ENCODE results near the gene MEF2C. TPM values are rescaled to one million over a fixed set of nuclear protein-coding genes. Genes with fewer than 3 reads are reported as not detected.
"Not testable (repeated sequence)": the region's sequence is repeated elsewhere in the genome, so short reads cannot be mapped to it uniquely, and the experiment has no call there.

Gene MEF2C
- total RNA-seq, 2 experiments from 2014 or later, result 0.13 to 0.53 TPM

- Mint-ChIP-seq H3K27me3 (ENCODE audit: low read depth) (peaks cover 20% of the 10 kb centered on the region), H3K9me3 (ENCODE audit: insufficient read depth) (no peaks in the 10 kb centered on the region), H3K4me3 (no peak overlapping the region), H3K27ac (no peak overlapping the region), H3K4me1 (ENCODE audit: low read depth) (no peaks in the 10 kb centered on the region), H3K36me3 (ENCODE audit: low read depth) (no peaks in the 10 kb centered on the region)
- DNase-seq (no peak), ATAC-seq (no peak)
- ChIA-PET CTCF (no interaction called here), POLR2A (no interaction called here)
Measured at GRCh38 chr5:88872971-88873370, 10.0 kb downstream of the MEF2C start.

- no peak for DNase-seq
- Mint-ChIP-seq H3K27ac (no peak overlapping the region), H3K9me3 (ENCODE audit: insufficient read depth) (no peaks in the 10 kb centered on the region), H3K36me3 (ENCODE audit: low read depth) (no peaks in the 10 kb centered on the region), H3K27me3 (ENCODE audit: low read depth) (peaks cover 12% of the 10 kb centered on the region), H3K4me3 (no peak overlapping the region), H3K4me1 (ENCODE audit: low read depth) (no peaks in the 10 kb centered on the region)
- POLR2A ChIA-PET, result no interaction called here
- CTCF ChIA-PET, result no interaction called here
- ATAC-seq, result no peak
Measured at GRCh38 chr5:88870285-88870684, 12.7 kb downstream of the MEF2C start.

GRCh38 chr5:88868468-88869068 is 14.4 kb downstream of the MEF2C start:
- ChIA-PET CTCF (no interaction called here), POLR2A (no interaction called here)
- H3K27me3 Mint-ChIP-seq (ENCODE audit: low read depth), result peaks cover 11% of the 10 kb centered on the region
- H3K4me3 Mint-ChIP-seq, result no peak overlapping the region
- H3K27ac Mint-ChIP-seq, result no peak overlapping the region
- ATAC-seq (no peak), DNase-seq (no peak)
- H3K4me1 Mint-ChIP-seq (ENCODE audit: low read depth), result no peaks in the 10 kb centered on the region
- no peaks in the 10 kb centered on the region for H3K9me3 Mint-ChIP-seq (ENCODE audit: insufficient read depth)
- H3K36me3 Mint-ChIP-seq (ENCODE audit: low read depth), result no peaks in the 10 kb centered on the region

DNA sequence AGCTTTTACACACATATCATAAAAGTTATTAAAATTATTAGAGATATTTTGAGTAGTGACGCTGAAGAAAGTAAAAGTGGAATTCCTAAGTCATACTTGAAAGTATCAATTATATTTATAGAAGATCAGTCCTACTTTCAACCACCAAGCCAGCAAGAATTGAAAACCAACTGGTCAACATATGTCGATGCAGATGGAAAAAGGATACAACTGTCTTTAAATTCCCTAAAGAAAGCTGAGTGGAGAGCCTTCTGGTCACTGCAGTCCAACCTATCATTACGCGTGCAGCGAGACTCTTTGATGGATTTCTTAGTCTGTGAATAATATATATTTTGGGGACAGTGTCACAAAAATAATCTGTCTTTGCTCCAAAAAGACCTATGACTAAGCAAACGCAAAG is 15.3 kb downstream of the MEF2C start:
- ChIA-PET CTCF (no interaction called here), POLR2A (no interaction called here)
- Mint-ChIP-seq H3K4me1 (ENCODE audit: low read depth) (no peaks in the 10 kb centered on the region), H3K27ac (no peak overlapping the region), H3K36me3 (ENCODE audit: low read depth) (no peaks in the 10 kb centered on the region), H3K9me3 (ENCODE audit: insufficient read depth) (no peaks in the 10 kb centered on the region), H3K27me3 (ENCODE audit: low read depth) (peaks cover 4% of the 10 kb centered on the region), H3K4me3 (no peak overlapping the region)
- ATAC-seq (no peak), DNase-seq (no peak)

GRCh38 chr5:88863523-88863922 is 19.5 kb downstream of the MEF2C start:
- ChIA-PET CTCF (no interaction called here), POLR2A (no interaction called here)
- H3K4me3 Mint-ChIP-seq, result no peak overlapping the region
- no peaks in the 10 kb centered on the region for H3K27me3 Mint-ChIP-seq (ENCODE audit: low read depth)
- no peaks in the 10 kb centered on the region for H3K4me1 Mint-ChIP-seq (ENCODE audit: low read depth)
- H3K36me3 Mint-ChIP-seq (ENCODE audit: low read depth), result no peaks in the 10 kb centered on the region
- H3K9me3 Mint-ChIP-seq (ENCODE audit: insufficient read depth), result no peaks in the 10 kb centered on the region
- ATAC-seq (no peak), DNase-seq (no peak)
- no peak overlapping the region for H3K27ac Mint-ChIP-seq

DNA sequence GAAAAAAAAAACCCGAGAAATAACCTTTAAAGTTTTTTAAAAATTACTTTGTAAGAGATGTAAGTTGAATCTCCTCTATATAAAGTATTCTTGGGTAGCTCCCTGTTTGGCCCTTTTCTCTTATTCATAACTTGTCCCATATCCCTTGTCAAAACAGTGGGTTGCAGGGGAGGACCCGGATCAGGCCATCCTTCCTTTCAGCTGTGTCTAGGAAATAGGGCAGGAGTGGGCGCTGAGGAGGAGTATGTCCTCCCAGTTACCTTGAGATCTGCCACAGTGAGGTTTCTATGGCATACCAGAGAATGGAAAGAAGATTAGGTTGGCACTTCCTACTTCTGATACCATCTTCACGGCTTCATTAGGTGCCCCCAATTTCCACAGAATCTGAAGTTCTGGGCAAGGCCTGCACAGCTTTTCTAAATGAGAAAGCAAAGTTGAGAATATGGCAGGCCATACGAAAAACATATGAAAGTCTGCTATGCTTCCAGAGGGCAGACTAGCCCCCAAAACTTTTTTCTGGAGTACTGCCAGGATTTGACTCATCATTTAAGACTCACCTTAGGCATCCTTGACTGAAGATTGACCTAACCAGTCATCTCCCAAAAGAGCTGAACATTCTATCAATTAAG is 20.3 kb downstream of the MEF2C start:
- ATAC-seq (no peak), DNase-seq (no peak)
- no peaks in the 10 kb centered on the region for H3K36me3 Mint-ChIP-seq (ENCODE audit: low read depth)
- H3K4me1 Mint-ChIP-seq (ENCODE audit: low read depth), result no peaks in the 10 kb centered on the region
- H3K27me3 Mint-ChIP-seq (ENCODE audit: low read depth), result peaks cover 3% of the 10 kb centered on the region
- ChIA-PET POLR2A (no interaction called here), CTCF (no interaction called here)
- peaks cover 5% of the 10 kb centered on the region for H3K9me3 Mint-ChIP-seq (ENCODE audit: insufficient read depth)
- H3K27ac Mint-ChIP-seq, result no peak overlapping the region
- no peak overlapping the region for H3K4me3 Mint-ChIP-seq

- CTCF ChIA-PET, result no interaction called here
- ATAC-seq, result no peak
- POLR2A ChIA-PET, result no interaction called here
- H3K4me1 Mint-ChIP-seq (ENCODE audit: low read depth), result no peaks in the 10 kb centered on the region
- no peak overlapping the region for H3K27ac Mint-ChIP-seq
- H3K36me3 Mint-ChIP-seq (ENCODE audit: low read depth), result no peaks in the 10 kb centered on the region
- DNase-seq, result no peak
- H3K4me3 Mint-ChIP-seq, result no peak overlapping the region
- H3K27me3 Mint-ChIP-seq (ENCODE audit: low read depth), result peaks cover 3% of the 10 kb centered on the region
- peaks cover 5% of the 10 kb centered on the region for H3K9me3 Mint-ChIP-seq (ENCODE audit: insufficient read depth)
Measured at GRCh38 chr5:88861231-88861630, 21.8 kb downstream of the MEF2C start.

GRCh38 chr5:88860501-88860900 is 22.5 kb downstream of the MEF2C start:
- DNase-seq (no peak), ATAC-seq (no peak)
- Mint-ChIP-seq H3K27me3 (ENCODE audit: low read depth) (peaks cover 3% of the 10 kb centered on the region), H3K36me3 (ENCODE audit: low read depth) (no peaks in the 10 kb centered on the region), H3K9me3 (ENCODE audit: insufficient read depth) (peaks cover 5% of the 10 kb centered on the region), H3K4me1 (ENCODE audit: low read depth) (no peaks in the 10 kb centered on the region), H3K4me3 (no peak overlapping the region), H3K27ac (no peak overlapping the region)
- CTCF ChIA-PET, result no interaction called here
- POLR2A ChIA-PET, result no interaction called here

DNA sequence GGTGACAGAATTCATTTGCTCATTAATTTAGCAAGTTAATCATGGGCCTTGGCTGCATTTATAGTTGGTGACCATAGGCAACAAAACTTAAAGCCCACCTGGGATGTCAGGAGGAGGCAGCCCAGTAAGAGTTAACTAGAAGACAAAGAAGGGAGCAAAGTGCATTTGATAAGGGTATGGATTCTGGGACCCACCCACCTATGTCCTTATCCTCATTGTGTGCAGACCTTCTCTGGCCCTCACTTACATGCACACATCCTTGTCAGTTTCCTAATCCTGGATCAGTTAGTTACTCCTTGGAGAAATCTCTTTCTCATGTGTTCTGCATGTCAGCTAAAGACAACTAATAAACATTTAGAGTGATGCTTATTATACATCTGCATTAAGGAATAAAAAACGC is 24.6 kb downstream of the MEF2C start:
- H3K27me3 Mint-ChIP-seq (ENCODE audit: low read depth), result peaks cover 3% of the 10 kb centered on the region
- H3K4me1 Mint-ChIP-seq (ENCODE audit: low read depth), result no peaks in the 10 kb centered on the region
- H3K27ac Mint-ChIP-seq, result no peak overlapping the region
- H3K4me3 Mint-ChIP-seq, result no peak overlapping the region
- ChIA-PET CTCF (no interaction called here), POLR2A (no interaction called here)
- DNase-seq (no peak), ATAC-seq (no peak)
- no peaks in the 10 kb centered on the region for H3K36me3 Mint-ChIP-seq (ENCODE audit: low read depth)
- H3K9me3 Mint-ChIP-seq (ENCODE audit: insufficient read depth), result peaks cover 5% of the 10 kb centered on the region

GRCh38 chr5:88856381-88856780 is 26.6 kb downstream of the MEF2C start:
- H3K27ac Mint-ChIP-seq; ATAC-seq; POLR2A ChIA-PET; H3K4me1 Mint-ChIP-seq (ENCODE audit: low read depth); CTCF ChIA-PET; DNase-seq; H3K27me3 Mint-ChIP-seq (ENCODE audit: low read depth); H3K4me3 Mint-ChIP-seq; H3K36me3 Mint-ChIP-seq (ENCODE audit: low read depth); H3K9me3 Mint-ChIP-seq (ENCODE audit: insufficient read depth): not testable (repeated sequence)

DNA sequence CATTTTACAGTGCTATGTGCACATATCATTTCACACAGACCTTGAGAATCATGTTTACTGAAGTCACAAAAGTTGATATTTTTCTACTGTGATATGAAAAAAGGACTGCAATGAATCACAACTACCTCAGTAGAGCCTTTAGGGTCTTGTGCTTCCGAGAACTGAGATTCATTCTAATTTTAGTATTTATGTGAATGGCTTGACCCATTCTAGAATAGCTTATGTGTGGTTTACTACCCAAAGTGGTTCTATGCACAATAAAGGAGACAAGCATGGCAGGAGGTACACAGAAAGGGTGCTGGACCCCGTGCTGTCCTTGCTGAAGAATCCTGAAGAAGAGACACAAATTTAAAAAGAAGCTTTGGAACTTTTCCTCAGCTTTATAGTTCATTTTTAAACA is 28.2 kb downstream of the MEF2C start:
- H3K4me3 Mint-ChIP-seq, result no peak overlapping the region
- no peaks in the 10 kb centered on the region for H3K36me3 Mint-ChIP-seq (ENCODE audit: low read depth)
- peaks cover 5% of the 10 kb centered on the region for H3K27me3 Mint-ChIP-seq (ENCODE audit: low read depth)
- no peaks in the 10 kb centered on the region for H3K4me1 Mint-ChIP-seq (ENCODE audit: low read depth)
- ATAC-seq, result no peak
- H3K9me3 Mint-ChIP-seq (ENCODE audit: insufficient read depth), result peaks cover 5% of the 10 kb centered on the region
- no peak for DNase-seq
- POLR2A ChIA-PET, result no interaction called here
- CTCF ChIA-PET, result no interaction called here
- no peak overlapping the region for H3K27ac Mint-ChIP-seq

- ATAC-seq (no peak), DNase-seq (no peak)
- Mint-ChIP-seq H3K27me3 (ENCODE audit: low read depth) (peaks cover 4% of the 10 kb centered on the region), H3K27ac (no peak overlapping the region), H3K4me3 (no peak overlapping the region), H3K9me3 (ENCODE audit: insufficient read depth) (no peaks in the 10 kb centered on the region), H3K4me1 (ENCODE audit: low read depth) (no peaks in the 10 kb centered on the region), H3K36me3 (ENCODE audit: low read depth) (no peaks in the 10 kb centered on the region)
- POLR2A ChIA-PET, result no interaction called here
- CTCF ChIA-PET, result no interaction called here
Measured at GRCh38 chr5:88847420-88847819, 35.6 kb downstream of the MEF2C start.

- Mint-ChIP-seq H3K27ac (no peak overlapping the region), H3K4me3 (no peak overlapping the region), H3K4me1 (ENCODE audit: low read depth) (no peaks in the 10 kb centered on the region), H3K27me3 (ENCODE audit: low read depth) (peaks cover 4% of the 10 kb centered on the region), H3K9me3 (ENCODE audit: insufficient read depth) (no peaks in the 10 kb centered on the region), H3K36me3 (ENCODE audit: low read depth) (no peaks in the 10 kb centered on the region)
- ChIA-PET CTCF (no interaction called here), POLR2A (no interaction called here)
- DNase-seq, result no peak
- ATAC-seq, result no peak
Measured at GRCh38 chr5:88846434-88846833, 36.5 kb downstream of the MEF2C start.

Measured in activated CD8-positive, alpha-beta T cell treated with anti-CD3 and anti-CD28 coated beads, Interleukin-2, amount 10 ng/mL, durations not matched to agents 7 days and 5 days (primary cell).